ENCODE results near the gene PHKG2. TPM values are rescaled to one million over a fixed set of nuclear protein-coding genes. Genes with fewer than 3 reads are reported as not detected.

Gene PHKG2
- total RNA-seq, 1 donor from 2014 or later = 53.2 TPM

DNA sequence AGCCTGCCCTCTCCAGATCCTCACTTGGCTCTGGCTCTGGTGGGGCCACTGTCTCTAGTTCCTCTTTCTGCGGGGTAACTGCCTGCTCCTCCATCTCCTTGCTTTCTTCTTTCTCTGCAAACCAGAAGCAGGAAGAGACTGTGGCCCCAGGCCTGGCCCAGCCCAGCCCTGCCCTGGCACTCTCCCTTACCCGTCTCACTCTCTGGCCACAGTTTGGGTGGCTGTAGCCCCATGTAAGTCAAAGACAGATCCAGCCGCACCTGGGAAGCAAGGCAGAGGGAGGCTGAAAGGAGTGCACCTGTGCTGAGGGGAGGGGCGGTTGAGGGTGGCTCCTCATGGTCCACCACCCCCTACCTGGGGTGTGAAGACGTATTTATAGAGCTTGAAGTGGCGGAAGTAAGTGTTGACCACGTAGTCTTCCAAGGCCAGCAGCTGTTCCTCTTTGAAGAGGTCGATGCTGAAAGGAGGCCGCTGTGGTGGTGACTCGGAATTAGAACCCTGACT, 10.8 kb downstream of the PHKG2 start:
- H3K9me3 Mint-ChIP-seq = no peaks in the 10 kb centered on the region
- H3K36me3 Mint-ChIP-seq = peaks cover 16% of the 10 kb centered on the region
- TF ChIP-seq, protein P1, sequence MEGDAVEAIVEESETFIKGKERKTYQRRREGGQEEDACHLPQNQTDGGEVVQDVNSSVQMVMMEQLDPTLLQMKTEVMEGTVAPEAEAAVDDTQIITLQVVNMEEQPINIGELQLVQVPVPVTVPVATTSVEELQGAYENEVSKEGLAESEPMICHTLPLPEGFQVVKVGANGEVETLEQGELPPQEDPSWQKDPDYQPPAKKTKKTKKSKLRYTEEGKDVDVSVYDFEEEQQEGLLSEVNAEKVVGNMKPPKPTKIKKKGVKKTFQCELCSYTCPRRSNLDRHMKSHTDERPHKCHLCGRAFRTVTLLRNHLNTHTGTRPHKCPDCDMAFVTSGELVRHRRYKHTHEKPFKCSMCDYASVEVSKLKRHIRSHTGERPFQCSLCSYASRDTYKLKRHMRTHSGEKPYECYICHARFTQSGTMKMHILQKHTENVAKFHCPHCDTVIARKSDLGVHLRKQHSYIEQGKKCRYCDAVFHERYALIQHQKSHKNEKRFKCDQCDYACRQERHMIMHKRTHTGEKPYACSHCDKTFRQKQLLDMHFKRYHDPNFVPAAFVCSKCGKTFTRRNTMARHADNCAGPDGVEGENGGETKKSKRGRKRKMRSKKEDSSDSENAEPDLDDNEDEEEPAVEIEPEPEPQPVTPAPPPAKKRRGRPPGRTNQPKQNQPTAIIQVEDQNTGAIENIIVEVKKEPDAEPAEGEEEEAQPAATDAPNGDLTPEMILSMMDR (IDR thresholded peaks at IDR 0.05; ENCODE audit: unreplicated experiment) = no peak
- H3K27me3 Mint-ChIP-seq (ENCODE audit: low read depth) = no peaks in the 10 kb centered on the region
- no peak for DNase-seq (ENCODE audit: low spot score in 2 of 2, unreplicated experiment in 2 of 2)
- peaks cover 22% of the 10 kb centered on the region for H3K4me1 Mint-ChIP-seq
- peak overlapping the region; percentile 64 for H3K27ac Mint-ChIP-seq
- H3K4me3 Mint-ChIP-seq = no peak overlapping the region

DNA sequence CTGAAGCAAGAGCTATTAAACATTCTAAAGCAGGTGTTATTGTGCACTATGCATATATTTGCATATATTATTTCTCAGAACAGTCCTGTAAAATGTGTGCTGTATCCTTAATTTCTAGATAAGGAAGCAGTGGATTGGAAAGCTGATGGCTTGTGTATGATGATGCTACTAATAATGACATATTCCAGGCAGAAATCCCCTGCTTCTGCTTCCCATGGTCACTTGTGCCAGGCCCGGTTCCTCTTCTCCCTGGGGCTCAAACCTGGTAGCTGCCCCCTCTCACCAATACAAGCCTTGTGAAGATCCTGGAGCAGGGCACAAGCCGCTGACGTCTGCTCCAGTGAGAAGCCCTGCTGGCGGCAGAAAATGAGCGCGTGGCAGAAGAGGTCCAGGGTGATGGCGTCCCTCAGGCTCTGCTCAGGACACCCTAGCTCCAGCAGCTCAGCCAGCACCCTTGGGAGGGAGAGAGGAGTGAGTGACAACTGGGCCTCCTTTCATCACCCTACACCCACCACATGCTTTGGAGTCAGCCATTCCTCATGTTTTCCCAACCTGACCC, 11.9 kb downstream of the PHKG2 start:
- Mint-ChIP-seq H3K27me3 (ENCODE audit: low read depth) (no peaks in the 10 kb centered on the region), H3K4me3 (peak overlapping the region; percentile 91), H3K4me1 (peaks cover 22% of the 10 kb centered on the region), H3K9me3 (no peaks in the 10 kb centered on the region), H3K27ac (no peak overlapping the region), H3K36me3 (peaks cover 11% of the 10 kb centered on the region)
- no peak for DNase-seq (ENCODE audit: low spot score in 2 of 2, unreplicated experiment in 2 of 2)
- TF ChIP-seq, protein P1 (IDR thresholded peaks at IDR 0.05; ENCODE audit: unreplicated experiment) = no peak

DNA sequence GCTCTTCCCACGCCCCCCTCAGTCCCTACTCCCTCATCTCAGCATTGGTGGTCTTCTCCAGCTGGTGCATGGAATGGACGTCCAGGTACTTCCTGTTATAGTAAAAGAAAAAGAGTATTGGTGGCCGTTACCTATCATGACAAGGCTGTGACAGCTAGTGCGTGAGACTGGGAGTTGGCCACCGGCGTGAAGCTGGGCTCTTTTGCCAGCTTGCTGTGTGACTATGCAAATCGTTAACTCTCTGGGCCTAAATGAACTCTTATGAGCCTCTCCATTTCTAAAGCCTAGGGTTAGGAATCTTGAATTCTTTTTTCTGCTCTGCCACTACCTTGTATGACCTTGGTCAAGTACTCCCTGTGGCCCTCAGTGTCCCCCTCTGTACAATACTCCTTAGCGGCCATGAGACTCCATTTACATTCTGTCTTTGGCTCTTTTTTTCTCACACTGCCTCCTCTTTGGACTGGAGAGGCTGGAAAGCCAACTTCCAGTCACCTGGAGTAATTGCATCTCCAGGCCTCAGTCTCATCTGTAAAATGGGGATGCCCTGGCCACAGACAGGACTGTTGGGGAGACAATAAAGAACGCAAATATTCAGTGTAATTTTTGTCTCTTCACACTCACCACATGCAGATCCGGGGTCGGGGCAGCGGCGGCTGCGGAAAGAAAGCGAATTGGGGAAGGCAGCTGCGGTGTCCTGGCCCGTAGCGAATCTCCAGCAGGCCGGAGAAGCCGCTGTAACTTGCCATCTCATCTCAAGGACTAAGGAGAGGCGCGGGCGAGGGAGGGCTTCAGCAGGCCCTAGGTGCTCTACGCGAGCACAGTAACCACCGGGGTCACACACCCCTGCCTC, 12.6 kb downstream of the PHKG2 start:
- TF ChIP-seq, protein P1 (IDR thresholded peaks at IDR 0.05; ENCODE audit: unreplicated experiment) = no peak
- peak overlapping the region; percentile 97 for H3K27ac Mint-ChIP-seq
- no peaks in the 10 kb centered on the region for H3K9me3 Mint-ChIP-seq
- H3K27me3 Mint-ChIP-seq (ENCODE audit: low read depth) = no peaks in the 10 kb centered on the region
- H3K4me3 Mint-ChIP-seq = peak overlapping the region; percentile 91
- peaks cover 13% of the 10 kb centered on the region for H3K36me3 Mint-ChIP-seq
- DNase-seq (ENCODE audit: low spot score in 2 of 2, unreplicated experiment in 2 of 2) = no peak
- peaks cover 22% of the 10 kb centered on the region for H3K4me1 Mint-ChIP-seq

DNA sequence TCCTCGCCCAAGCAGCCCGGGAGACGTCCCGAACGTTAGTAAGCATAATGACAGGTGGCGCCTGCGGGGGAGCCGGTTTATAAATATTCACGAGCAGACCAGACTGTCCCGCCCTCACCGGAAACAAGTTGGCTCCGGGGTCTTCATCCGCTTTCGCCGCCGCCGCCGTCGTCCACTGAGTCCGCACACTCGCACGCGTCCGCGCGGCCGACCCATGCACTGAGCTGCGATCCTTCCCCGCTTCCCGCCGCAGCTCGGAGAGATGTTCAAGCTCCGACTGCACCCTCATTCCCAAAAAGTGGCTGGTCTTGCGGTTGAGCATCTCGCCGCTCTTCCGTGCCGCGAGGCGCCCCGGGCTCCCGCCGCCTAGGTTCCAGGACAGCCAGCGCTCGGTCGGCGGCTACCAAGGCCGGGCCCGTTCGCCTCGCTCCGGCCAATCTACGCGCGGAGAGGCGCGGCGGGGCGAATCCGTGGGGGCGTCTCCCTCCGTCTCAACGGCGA, 13.3 kb downstream of the PHKG2 start:
- Mint-ChIP-seq H3K27ac (peak overlapping the region; percentile 97), H3K4me1 (peaks cover 22% of the 10 kb centered on the region), H3K36me3 (peaks cover 13% of the 10 kb centered on the region), H3K27me3 (ENCODE audit: low read depth) (no peaks in the 10 kb centered on the region), H3K9me3 (no peaks in the 10 kb centered on the region), H3K4me3 (peak overlapping the region; percentile 91)
- DNase-seq (ENCODE audit: low spot score in 2 of 2, unreplicated experiment in 2 of 2) = peak in 1 of 2 experiments; percentile 47
- TF ChIP-seq, protein P1 (IDR thresholded peaks at IDR 0.05; ENCODE audit: unreplicated experiment) = no peak

DNA sequence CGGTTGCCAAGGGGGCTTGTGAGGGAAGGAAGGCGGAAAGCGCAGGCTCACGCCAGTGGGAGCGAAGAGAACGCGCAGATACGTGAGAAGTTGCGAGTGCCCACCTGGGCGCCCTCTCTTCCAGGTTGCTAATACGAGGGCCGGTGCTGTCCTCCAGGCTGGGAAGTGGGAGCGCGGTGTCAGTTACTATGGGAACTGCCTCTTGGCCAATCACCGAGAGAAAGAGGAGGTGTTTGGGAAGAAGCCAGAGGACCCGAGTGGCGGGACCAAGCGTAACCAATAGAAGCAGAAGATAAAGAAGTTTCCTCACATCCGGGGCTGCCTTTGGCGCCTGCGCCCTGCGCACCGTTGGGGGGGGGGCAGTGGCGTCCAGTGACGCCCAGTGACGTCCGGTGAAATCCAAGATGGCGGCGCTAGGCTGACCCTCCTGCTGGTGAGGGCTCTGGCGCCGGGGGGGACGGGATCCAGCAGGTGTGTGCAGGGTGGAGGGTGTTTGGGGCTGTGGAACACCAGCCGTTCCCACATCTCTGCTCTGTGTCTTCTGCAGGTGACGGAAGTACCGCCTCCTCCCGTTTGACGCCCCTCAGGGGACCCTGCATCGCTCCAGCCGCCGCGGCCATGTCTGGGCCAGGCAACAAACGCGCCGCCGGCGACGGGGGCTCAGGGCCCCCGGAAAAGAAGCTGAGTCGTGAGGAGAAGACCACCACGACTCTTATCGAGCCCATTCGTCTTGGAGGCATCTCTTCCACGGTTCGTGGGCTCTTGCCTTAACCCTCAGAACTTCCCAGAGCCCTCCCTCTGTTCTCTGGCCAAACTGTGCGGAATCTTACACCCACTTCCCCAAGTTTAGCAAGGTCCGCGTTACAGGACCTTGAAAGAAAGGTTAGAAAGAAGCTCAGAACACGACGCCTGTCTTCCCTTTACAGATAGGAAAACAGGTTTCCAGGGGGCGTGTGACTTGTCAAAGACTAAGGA, 14.0 kb downstream of the PHKG2 start, which contains the start of the genes CFAP119 and RNF40:
CFAP119 (minus strand) TSS at position 135 of the 975 bp plus-strand sequence. CDS start 314 bp downstream, outside the sequence.
RNF40 (plus strand) TSS at position 395 of the 975 bp plus-strand sequence; CDS start at position 619, 224 bp downstream.
- H3K27me3 Mint-ChIP-seq (ENCODE audit: low read depth) = no peaks in the 10 kb centered on the region
- no peaks in the 10 kb centered on the region for H3K9me3 Mint-ChIP-seq
- TF ChIP-seq, protein P1 (IDR thresholded peaks at IDR 0.05; ENCODE audit: unreplicated experiment) = no peak
- H3K27ac Mint-ChIP-seq = peak within 1 kb of the TSS; percentile 97
- peak within 1 kb of the TSS; percentile 91 for H3K4me3 Mint-ChIP-seq
- H3K4me1 Mint-ChIP-seq = peaks cover 22% of the 10 kb centered on the region
- H3K36me3 Mint-ChIP-seq = peaks cover 16% of the 10 kb centered on the region
- peak; percentile 90 to 98 for DNase-seq (ENCODE audit: low spot score in 2 of 2, unreplicated experiment in 2 of 2)
